ENCODE data around the gene MED27. TPM values are rescaled to one million over a fixed set of nuclear protein-coding genes. Genes with fewer than 3 reads are reported as not detected.

MED27 gene
- total RNA-seq, 2 experiments from 2014 or later, result 32.5 TPM

DNA sequence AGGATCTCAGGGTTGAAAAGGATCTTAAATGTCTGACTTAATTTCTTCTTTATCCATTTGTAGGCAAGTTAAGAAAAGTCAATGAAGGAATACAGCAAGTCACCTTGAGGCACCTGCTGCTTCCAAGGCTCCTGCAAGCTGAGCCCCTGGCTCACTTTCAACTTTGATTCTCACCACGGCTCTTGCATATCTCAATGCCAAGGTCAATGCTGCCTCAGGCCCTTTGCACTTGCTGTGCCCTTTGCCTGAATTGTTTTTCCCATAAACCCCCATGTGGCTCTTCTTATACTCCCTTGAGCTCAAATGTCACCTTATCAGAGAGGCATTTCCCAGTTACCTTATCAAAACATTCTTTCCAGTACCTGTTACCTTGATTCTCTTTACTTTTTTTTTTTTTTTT is 195.4 kb downstream of the MED27 start:
- no peaks in the 10 kb centered on the region for H3K4me1 Mint-ChIP-seq (ENCODE audit: low read depth)

DNA sequence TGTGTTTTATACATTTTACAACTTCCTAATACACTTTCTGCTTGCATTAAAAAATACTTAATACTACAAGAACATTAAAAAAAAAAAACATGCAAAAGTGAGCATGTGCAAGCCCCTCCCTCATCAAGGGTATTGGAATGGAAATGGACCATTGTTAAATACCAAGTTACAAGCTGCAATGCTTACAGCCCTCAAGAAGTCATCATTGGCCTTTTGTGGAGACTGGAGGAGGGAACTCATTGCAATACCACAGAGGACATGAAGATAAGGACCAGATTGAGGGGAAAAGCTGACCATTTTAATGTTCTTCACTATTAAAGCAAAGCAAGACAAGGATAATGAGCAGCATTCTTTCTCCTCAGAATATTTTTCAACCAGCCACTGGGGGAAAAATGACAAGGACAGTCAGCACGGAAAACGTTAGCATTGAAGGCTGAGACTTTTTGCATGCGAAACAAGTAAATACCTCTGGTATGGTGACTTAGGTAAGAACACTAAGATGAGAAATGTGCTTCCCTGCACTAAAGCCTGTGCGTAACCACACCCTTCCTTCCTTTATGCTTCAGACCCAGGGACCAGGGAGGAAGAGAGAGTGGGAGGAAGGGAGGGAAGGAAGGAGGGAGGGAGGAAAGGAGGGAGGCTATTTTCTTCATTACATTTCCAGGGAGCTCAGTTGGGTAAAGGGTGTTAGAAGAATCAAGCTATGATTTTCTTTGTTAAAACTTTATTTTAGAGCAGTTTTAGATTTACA is 198.7 kb downstream of the MED27 start:
- POLR2A ChIA-PET, result no interaction called here
- intact Hi-C loops (cut with micrococcal nuclease), result no loop called here
- CTCF ChIA-PET, result no interaction called here
- peaks cover 2% of the 10 kb centered on the region for H3K36me3 Mint-ChIP-seq (ENCODE audit: low read depth)
- ATAC-seq, result no peak
- no peaks in the 10 kb centered on the region for H3K27me3 Mint-ChIP-seq
- H3K4me1 Mint-ChIP-seq (ENCODE audit: low read depth), result peaks cover 10% of the 10 kb centered on the region
- no peaks in the 10 kb centered on the region for H3K9me3 Mint-ChIP-seq
- TF ChIP-seq, protein P1, sequence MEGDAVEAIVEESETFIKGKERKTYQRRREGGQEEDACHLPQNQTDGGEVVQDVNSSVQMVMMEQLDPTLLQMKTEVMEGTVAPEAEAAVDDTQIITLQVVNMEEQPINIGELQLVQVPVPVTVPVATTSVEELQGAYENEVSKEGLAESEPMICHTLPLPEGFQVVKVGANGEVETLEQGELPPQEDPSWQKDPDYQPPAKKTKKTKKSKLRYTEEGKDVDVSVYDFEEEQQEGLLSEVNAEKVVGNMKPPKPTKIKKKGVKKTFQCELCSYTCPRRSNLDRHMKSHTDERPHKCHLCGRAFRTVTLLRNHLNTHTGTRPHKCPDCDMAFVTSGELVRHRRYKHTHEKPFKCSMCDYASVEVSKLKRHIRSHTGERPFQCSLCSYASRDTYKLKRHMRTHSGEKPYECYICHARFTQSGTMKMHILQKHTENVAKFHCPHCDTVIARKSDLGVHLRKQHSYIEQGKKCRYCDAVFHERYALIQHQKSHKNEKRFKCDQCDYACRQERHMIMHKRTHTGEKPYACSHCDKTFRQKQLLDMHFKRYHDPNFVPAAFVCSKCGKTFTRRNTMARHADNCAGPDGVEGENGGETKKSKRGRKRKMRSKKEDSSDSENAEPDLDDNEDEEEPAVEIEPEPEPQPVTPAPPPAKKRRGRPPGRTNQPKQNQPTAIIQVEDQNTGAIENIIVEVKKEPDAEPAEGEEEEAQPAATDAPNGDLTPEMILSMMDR (IDR thresholded peaks at IDR 0.05), result no peak
- no peak overlapping the region for H3K27ac Mint-ChIP-seq
- no peak for DNase-seq
- H3K4me3 Mint-ChIP-seq, result no peak overlapping the region

More for the DNA sequence above, 195.4 kb downstream of the MED27 start:
- intact Hi-C loops (cut with micrococcal nuclease), result no loop called here
- Mint-ChIP-seq H3K36me3 (ENCODE audit: low read depth) (peaks cover 2% of the 10 kb centered on the region), H3K27ac (no peak overlapping the region), H3K4me3 (no peak overlapping the region), H3K27me3 (no peaks in the 10 kb centered on the region), H3K9me3 (no peaks in the 10 kb centered on the region)
- TF ChIP-seq, protein P1 (IDR thresholded peaks at IDR 0.05), result no peak
- ATAC-seq (no peak), DNase-seq (no peak)
- ChIA-PET CTCF (interaction anchor here (1.6 kb wide), 1 partner anchor 16 kb away, joined by 4 read pairs; no protein-coding TSS in a partner anchor), POLR2A (no interaction called here)

DNA sequence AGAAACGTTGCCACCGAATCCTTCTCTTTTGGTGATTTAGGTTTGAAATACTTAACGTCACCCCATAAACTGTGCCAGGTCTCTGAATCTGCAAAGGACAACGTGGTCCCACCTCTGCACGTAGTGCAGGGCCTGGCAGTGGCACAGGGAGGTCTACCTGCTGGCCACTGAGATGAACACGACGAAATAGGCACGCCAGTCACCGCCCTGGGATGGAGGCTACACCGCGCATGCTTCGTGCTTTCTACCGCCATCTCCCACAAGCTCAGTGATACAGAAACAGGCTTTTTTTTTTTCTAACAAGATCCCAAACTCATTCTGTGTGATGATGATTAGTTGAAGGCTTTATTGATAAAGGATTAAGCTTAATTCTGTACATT is 199.8 kb downstream of the MED27 start:
- TF ChIP-seq, protein P1 (IDR thresholded peaks at IDR 0.05), result no peak
- ChIA-PET CTCF (interaction anchor here (0.8 kb wide), 1 partner anchor 56 kb away, joined by 3 read pairs; no protein-coding TSS in a partner anchor), POLR2A (no interaction called here)
- DNase-seq (no peak), ATAC-seq (no peak)
- Mint-ChIP-seq H3K27ac (no peak overlapping the region), H3K9me3 (no peaks in the 10 kb centered on the region), H3K4me3 (no peak overlapping the region), H3K27me3 (no peaks in the 10 kb centered on the region), H3K4me1 (ENCODE audit: low read depth) (peaks cover 12% of the 10 kb centered on the region), H3K36me3 (ENCODE audit: low read depth) (peaks cover 2% of the 10 kb centered on the region)
- intact Hi-C loops (cut with micrococcal nuclease), result no loop called here

DNA sequence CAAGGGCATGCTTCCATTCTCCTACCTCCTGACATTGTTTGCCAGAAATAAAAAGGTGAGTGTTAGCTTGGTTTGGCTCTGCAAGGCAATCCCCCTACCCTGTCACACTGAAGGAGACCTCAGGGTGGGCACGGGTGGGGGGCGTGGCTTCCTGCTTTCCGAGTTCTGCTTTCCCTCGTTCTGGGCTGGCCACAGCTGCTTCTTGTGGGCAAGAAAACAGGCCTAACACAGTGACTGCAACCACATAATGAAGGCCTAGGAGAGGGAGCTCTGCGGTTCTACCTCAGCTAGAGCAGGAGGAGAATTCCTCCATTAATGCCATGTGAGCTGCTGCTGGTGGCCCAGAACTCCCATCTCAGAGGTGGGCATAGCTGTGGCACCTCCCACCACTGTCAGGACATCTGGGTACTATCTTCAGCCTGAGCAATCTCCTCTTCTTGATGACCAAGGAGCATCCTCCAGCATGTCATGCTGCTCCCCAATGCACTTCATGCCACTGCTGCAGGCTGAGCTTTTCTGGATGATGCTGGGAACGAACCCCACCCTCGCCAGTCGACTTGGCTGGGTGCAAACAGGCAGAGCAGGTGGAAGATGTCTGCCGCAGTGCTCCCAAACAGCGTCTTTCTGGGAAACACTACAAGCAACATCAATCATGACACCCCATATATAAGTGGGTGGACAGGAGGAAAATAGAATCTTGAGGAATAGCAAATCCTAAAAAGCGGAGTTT is 200.3 kb downstream of the MED27 start:
- H3K27me3 Mint-ChIP-seq, result no peaks in the 10 kb centered on the region
- ATAC-seq (no peak), DNase-seq (no peak)
- H3K27ac Mint-ChIP-seq, result no peak overlapping the region
- no peak overlapping the region for H3K4me3 Mint-ChIP-seq
- peaks cover 12% of the 10 kb centered on the region for H3K4me1 Mint-ChIP-seq (ENCODE audit: low read depth)
- CTCF ChIA-PET, result interaction anchor here (0.8 to 1.8 kb wide), 2 partner anchors 56 to 120 kb away, joined by 3 to 4 read pairs; no protein-coding TSS in a partner anchor
- H3K9me3 Mint-ChIP-seq, result no peaks in the 10 kb centered on the region
- H3K36me3 Mint-ChIP-seq (ENCODE audit: low read depth), result peaks cover 2% of the 10 kb centered on the region
- POLR2A ChIA-PET, result no interaction called here
- TF ChIP-seq, protein P1 (IDR thresholded peaks at IDR 0.05), result no peak
- intact Hi-C loops (cut with micrococcal nuclease), result no loop called here

DNA sequence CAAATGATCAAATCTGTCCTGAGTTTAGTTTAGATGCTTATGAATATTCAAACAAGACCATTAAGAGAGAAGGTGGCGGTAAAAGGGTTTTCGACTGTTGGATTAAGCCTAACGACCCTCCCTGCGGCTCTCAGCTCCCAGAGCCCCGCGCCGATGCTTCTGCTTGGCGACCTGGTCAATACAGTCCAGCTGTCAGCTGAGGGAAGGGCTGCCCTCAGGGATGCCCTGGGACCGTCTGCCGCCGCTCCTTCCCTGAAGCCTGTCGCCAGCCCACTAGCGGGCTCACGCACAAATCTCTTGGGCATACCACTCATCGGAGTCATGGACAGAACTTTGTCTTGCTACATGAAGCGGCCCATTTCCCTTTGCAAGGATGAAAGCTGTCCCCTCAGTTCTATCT is 203.2 kb downstream of the MED27 start:
- Mint-ChIP-seq H3K4me1 (ENCODE audit: low read depth) (peaks cover 12% of the 10 kb centered on the region), H3K27me3 (no peaks in the 10 kb centered on the region), H3K4me3 (no peak overlapping the region)

More for the DNA sequence above, 203.2 kb downstream of the MED27 start:
- ChIA-PET CTCF (no interaction called here), POLR2A (no interaction called here)
- ATAC-seq (no peak), DNase-seq (no peak)
- Mint-ChIP-seq H3K9me3 (no peaks in the 10 kb centered on the region), H3K27ac (peak overlapping the region; percentile 19), H3K36me3 (ENCODE audit: low read depth) (no peaks in the 10 kb centered on the region)
- intact Hi-C loops (cut with micrococcal nuclease), result no loop called here
- TF ChIP-seq, protein P1 (IDR thresholded peaks at IDR 0.05), result no peak
